GM23338 (cell line): ENCODE results near the gene SRPK2. TPM values are rescaled to one million over a fixed set of nuclear protein-coding genes. Genes with fewer than 3 reads are reported as not detected.

Experiments
- ATAC-seq: fragments of 200-7000 bp; cut with Tn5 transposase; 3 replicates; pipeline ENCODE4 v1.9.1; 2020
- DNase-seq: peaks from one replicate; pipeline ENCODE4 v3.0.0-alpha.2; 2015; ENCODE audit warnings: low spot score
- H2AFZ ChIP-seq: fragments of 200-600 bp; sonication (generic); 2 replicates; pipeline ENCODE4 v1.8.0; 2016; ENCODE audit warnings: antibody characterized with exemption, mild to moderate bottlenecking, moderate library complexity
- H3F3A ChIP-seq: fragments of 200-600 bp; sonication (generic); replicated peaks from 2 replicates; pipeline ENCODE4 v1.8.0; 2017; ENCODE audit warnings: antibody characterized with exemption, mixed run types, low read depth
- H3K27ac ChIP-seq: fragments of 200-600 bp; sonication (generic); 2 replicates; pipeline ENCODE4 v1.6.1; 2016; ENCODE audit warnings: low read depth
- H3K27me3 ChIP-seq: fragments of 200-600 bp; sonication (generic); 2 replicates; pipeline ENCODE4 v1.8.0; 2016; ENCODE audit warnings: mild to moderate bottlenecking, mixed run types, moderate library complexity; ENCODE audit not compliant: insufficient read depth
- H3K36me3 ChIP-seq: fragments of 200-600 bp; sonication (generic); 2 replicates; pipeline ENCODE4 v1.8.0; 2016; ENCODE audit warnings: mild to moderate bottlenecking; ENCODE audit not compliant: insufficient read depth
- H3K4me1 ChIP-seq: fragments of 200-600 bp; sonication (generic); 2 replicates; pipeline ENCODE4 v1.8.0; 2016; ENCODE audit warnings: mild to moderate bottlenecking, moderate library complexity; ENCODE audit not compliant: insufficient read depth
- H3K4me2 ChIP-seq: fragments of 200-600 bp; sonication (generic); 2 replicates; pipeline ENCODE4 v1.7.1; 2017; ENCODE audit warnings: mixed run types
- H3K4me3 ChIP-seq: fragments of 200-600 bp; sonication (generic); 2 replicates; pipeline ENCODE4 v1.6.1; 2016; ENCODE audit warnings: mixed run types
- H3K79me2 ChIP-seq: fragments of 200-600 bp; sonication (generic); replicated peaks from 2 replicates; pipeline ENCODE4 v1.8.0; 2017; ENCODE audit warnings: mild to moderate bottlenecking; ENCODE audit not compliant: insufficient read depth
- H3K9me2 ChIP-seq: fragments of 200-600 bp; sonication (generic); 2 replicates; pipeline ENCODE4 v1.8.0; 2017; ENCODE audit not compliant: insufficient read depth
- H4K20me1 ChIP-seq: fragments of 200-600 bp; sonication (generic); replicated peaks from 2 replicates; pipeline ENCODE4 v1.8.0; 2017; ENCODE audit warnings: mild to moderate bottlenecking; ENCODE audit not compliant: insufficient read depth
- H3K27ac Mint-ChIP-seq: 2 replicates; pipeline ENCODE4 v1.8.0; 2020; ENCODE audit warnings: inconsistent platforms, mild to moderate bottlenecking, moderate library complexity, mixed read lengths
- H3K27me3 Mint-ChIP-seq: 3 replicates; pipeline ENCODE4 v1.8.0; 2022; ENCODE audit warnings: low read depth, mild to moderate bottlenecking, moderate library complexity, mixed read lengths, inconsistent platforms; ENCODE audit not compliant: insufficient read depth, poor library complexity
- H3K36me3 Mint-ChIP-seq: 3 replicates; pipeline ENCODE4 v1.8.0; 2021; ENCODE audit warnings: low read depth, mild to moderate bottlenecking, inconsistent platforms, moderate library complexity, mixed read lengths
- H3K4me1 Mint-ChIP-seq: 3 replicates; pipeline ENCODE4 v1.8.0; 2020; ENCODE audit warnings: mild to moderate bottlenecking, inconsistent platforms, mixed read lengths
- H3K4me3 Mint-ChIP-seq: 3 replicates; pipeline ENCODE4 v1.8.0; 2021; ENCODE audit warnings: moderate library complexity, mild to moderate bottlenecking, inconsistent platforms, mixed read lengths
- H3K9me3 Mint-ChIP-seq: 3 replicates; pipeline ENCODE4 v1.8.0; 2020; ENCODE audit warnings: moderate library complexity, mild to moderate bottlenecking, inconsistent platforms, mixed read lengths
- CREB1 ChIP-seq: fragments of 250-450 bp; sonication (Bioruptor Pico); IDR thresholded peaks from 2 replicates; pipeline ENCODE4 v1.5.0; 2020; ENCODE audit warnings: low read depth, mild to moderate bottlenecking, moderate library complexity
- EZH2 ChIP-seq: fragments of 200-600 bp; sonication (generic); IDR thresholded peaks from one replicate; pipeline ENCODE4 v1.8.0; 2017; ENCODE audit warnings: antibody characterized with exemption, mild to moderate bottlenecking, low read depth; ENCODE audit not compliant: unreplicated experiment
- EZH2phosphoT487 ChIP-seq: fragments of 200-600 bp; sonication (generic); IDR thresholded peaks from one replicate; pipeline ENCODE4 v1.8.1; 2018; ENCODE audit warnings: antibody characterized with exemption; ENCODE audit not compliant: unreplicated experiment
- JUNB ChIP-seq: IDR thresholded peaks from one replicate; pipeline ENCODE4 v1.6.1; 2016; ENCODE audit warnings: antibody characterized with exemption; ENCODE audit not compliant: unreplicated experiment
- REST ChIP-seq: IDR thresholded peaks from one replicate; pipeline ENCODE4 v1.6.1; 2018; ENCODE audit warnings: antibody characterized with exemption; ENCODE audit not compliant: unreplicated experiment
- ZNF462 ChIP-seq: fragments of 250-450 bp; sonication (Bioruptor Pico); IDR thresholded peaks from 2 replicates; pipeline ENCODE4 v1.5.0; 2020; ENCODE audit warnings: mild to moderate bottlenecking, moderate library complexity
- polyA plus RNA-seq: library from polyadenylated mRNA; unstranded; fragments of >200 nt; fragmentation: Nextera tagmentation; extraction: Ambion mirVana; gene quantifications from 2 replicates; pipeline ENCODE4 v1.2.1, GENCODE V29; 2016
- total RNA-seq: library from RNA; depleted of rRNA; stranded (reverse); fragments of >200 nt; shearing (Covaris generic); gene quantifications from 2 replicates; pipeline ENCODE4 v1.2.3, GENCODE V29; 2014

Gene SRPK2
- total and polyA plus RNA-seq, 2 experiments from 2014 or later, result 66.3 to 91.5 TPM

GRCh38 chr7:105212212-105212611 lies 176.5 kb downstream of the SRPK2 start (continued):
- TF ChIP-seq ZNF462 (no peak), REST (no peak), EZH2phosphoT487 (no peak), EZH2 (no peak)

- H4K20me1 ChIP-seq, result peaks cover 9% of the 10 kb centered on the region; the same call in 1 of the 2 replicates
- TF ChIP-seq CREB1 (CRISPR knock-in tag) (no peak), JUNB (no peak)
Measured at GRCh38 chr7:105210721-105211205, 178.0 kb downstream of the SRPK2 start.

More at GRCh38 chr7:105210721-105211205, 178.0 kb downstream of the SRPK2 start:
- Histone ChIP-seq H3K36me3 (no peaks in the 10 kb centered on the region), H3K27ac (peak overlapping the region; percentile 13; the same call in 1 of the 2 replicates), H3K4me1 (peaks cover 7% of the 10 kb centered on the region), H3K4me3 (no peak overlapping the region), H3K9me2 (no peaks in the 10 kb centered on the region), H3K79me2 (peaks cover 95% of the 10 kb centered on the region), H3K27me3 (no peaks in the 10 kb centered on the region), H3K4me2 (no peak overlapping the region), H2AFZ (no peak overlapping the region), H3F3A (no peaks in the 10 kb centered on the region)
- Mint-ChIP-seq H3K36me3 (0 out of 3 replicates have a peak, but pooled peaks cover 4% of the 10 kb centered on the region), H3K4me3 (no peak overlapping the region), H3K9me3 (no peaks in the 10 kb centered on the region), H3K27ac (no peak overlapping the region), H3K4me1 (peaks cover 15% of the 10 kb centered on the region; the same call in 2 of the 3 replicates), H3K27me3 (peaks cover 5% of the 10 kb centered on the region)
- ATAC-seq (peak; percentile 80), DNase-seq (peak; percentile 50)
